Globus pallidus (tissue), 1 donor: Measurements from ENCODE around the gene EEF2K.

Source experiments
- DNase-seq: peaks from one replicate; pipeline ENCODE4 v3.0.0-alpha.2; 2015; ENCODE audit warnings: low spot score

Gene EEF2K

GRCh38 chr16:22336581-22336980 is 130.5 kb downstream of the EEF2K start:
- DNase-seq, result no peak

- DNase-seq, result no peak
These were observed 131.0 kb downstream of the EEF2K start for GRCh38 chr16:22337045-22337444.

DNA sequence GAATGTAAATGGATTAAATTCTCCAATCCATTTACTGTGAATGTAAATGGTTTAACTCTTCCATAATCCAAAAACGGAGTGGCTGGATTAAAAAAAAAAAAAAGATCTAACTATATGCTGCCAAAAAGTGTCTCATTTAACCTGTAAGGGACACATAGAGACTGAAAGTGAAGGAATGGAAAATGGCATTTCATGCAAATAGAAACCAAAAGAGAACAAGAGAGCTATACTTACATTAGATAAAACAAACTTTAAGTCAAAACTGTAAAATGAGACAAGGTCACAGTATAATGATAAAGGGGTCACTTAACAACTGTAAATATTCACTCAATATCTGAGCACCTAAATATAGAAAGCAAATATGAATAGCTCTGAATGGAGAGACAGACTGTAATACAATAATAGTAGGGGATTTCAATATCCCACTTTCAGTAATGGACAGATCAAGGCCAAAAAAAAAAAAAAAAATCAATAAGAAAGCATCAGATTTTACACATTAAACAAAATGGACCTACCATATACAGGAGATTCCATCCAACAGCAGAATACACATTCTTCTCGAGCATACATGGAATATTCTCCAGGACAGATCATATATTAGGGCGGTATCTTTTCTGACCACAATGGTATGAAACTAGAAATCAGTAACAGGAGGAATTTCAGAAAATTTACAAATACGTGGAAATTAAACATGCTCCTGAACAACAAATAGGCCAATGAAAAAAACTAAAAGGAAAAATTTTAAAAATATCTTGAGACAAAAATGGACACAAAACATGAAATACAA is 132.0 kb downstream of the EEF2K start:
- DNase-seq, result no peak
